Transverse colon (tissue), 3 donors: ENCODE results near the gene TSPAN12.

Experiments used
- CTCF ChIP-seq, 5 experiments: fragments of 200-600 bp in 3 of 5; fragments of 450-650 bp in 2 of 5; sonication (generic) in 3 of 5; IDR thresholded peaks; 1 replicate in 2 of 5; 2 replicates in 3 of 5; pipeline ENCODE4 v1.5.1; 2016 to 2017; ENCODE audit warnings: antibody characterized with exemption in 5 of 5, inconsistent platforms in 3 of 5, mild to moderate bottlenecking in 2 of 5, moderate library complexity in 1 of 5
- POLR2A ChIP-seq: fragments of 450-650 bp; IDR thresholded peaks from one replicate; pipeline ENCODE4 v1.6.1; 2016; ENCODE audit warnings: antibody characterized with exemption, mild to moderate bottlenecking, moderate library complexity

- TF ChIP-seq POLR2A (no peak), CTCF (IDR thresholded peaks at IDR 0.05) (no peak)
Observed at GRCh38 chr7:120832803-120833202, 25.1 kb downstream of the TSPAN12 start.
